GM04504 (cell line): Measurements from ENCODE around the gene AFTPH.

Experiments used
- DNase-seq: peaks from one replicate; pipeline ENCODE4 v3.0.0-alpha.2; 2012; ENCODE audit warnings: low read depth

The AFTPH gene

DNA sequence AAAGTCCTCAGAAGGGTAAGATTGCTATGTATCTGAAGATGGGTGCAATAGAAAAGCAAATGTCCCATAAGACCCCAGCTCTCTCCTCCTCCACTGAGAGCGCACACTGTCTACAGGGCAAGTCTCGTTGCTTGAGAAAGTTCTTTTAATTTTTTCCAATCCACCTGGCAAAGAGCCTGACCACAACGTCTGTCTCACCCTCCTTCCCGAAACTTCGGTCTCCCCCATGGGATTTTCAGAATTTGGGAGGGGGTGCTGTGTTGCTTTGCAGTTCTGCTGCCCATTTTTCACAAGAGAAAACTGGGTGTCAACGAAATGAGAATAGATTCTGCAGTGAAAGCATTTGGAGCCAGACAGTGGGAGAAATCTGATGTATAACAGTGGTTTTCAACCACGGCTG is 89.1 kb downstream of the AFTPH start:
- DNase-seq: no peak

GRCh38 chr2:64615192-64615763 is 91.2 kb downstream of the AFTPH start:
- DNase-seq: no peak

DNA sequence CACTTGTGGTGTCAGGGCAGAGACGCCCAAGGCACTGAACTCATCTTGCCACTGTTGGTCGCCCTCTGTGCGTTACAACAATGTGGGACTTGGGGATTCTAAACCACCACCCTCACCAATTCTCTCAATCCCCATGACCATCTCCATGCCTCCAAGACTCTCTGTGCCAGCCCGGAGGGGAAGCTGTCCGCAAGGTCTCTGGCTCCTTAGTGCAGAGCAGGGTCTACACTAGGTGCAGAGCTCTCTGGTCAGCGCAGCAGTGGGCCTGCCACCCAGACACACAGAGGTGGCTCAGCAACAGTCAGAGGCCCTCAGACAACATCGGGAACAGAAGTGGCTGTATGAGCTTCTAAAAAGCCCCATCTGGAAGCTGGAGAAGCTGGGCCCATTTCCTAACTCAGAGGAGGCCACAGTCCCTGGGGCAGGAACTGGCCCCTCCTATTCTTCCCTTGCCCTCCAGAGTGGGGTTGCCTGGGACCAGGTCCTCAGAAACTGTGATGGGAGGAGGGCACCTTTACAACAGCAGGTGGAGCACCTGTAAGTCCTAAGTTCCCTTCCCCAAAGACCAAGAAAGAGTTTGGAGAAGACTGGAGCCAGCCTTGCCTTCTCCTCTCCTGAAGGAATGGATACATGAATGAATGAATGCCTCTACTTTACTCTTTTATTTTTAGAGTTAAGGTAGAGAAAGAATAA is 91.9 kb downstream of the AFTPH start:
- no peak for DNase-seq

- DNase-seq: no peak
These were observed 93.6 kb downstream of the AFTPH start for GRCh38 chr2:64617631-64618151.

DNA sequence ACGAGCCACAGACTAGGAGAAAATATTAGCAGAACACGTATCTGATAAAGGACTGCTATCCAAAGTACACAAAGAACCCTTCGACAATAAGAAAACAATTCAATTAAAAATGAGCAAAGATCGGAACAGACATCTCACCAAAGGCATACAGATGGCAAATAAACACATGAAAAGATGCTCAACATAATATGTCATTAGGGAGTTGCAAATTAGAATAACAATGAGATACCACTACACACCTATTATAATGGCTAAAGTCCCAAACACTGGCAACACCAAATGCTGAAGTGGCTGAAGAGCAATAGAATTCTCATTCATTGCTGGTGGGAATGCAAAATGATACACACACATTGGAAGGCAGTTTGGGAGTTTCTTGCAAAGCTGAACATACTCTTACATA is 96.5 kb downstream of the AFTPH start:
- no peak for DNase-seq

DNA sequence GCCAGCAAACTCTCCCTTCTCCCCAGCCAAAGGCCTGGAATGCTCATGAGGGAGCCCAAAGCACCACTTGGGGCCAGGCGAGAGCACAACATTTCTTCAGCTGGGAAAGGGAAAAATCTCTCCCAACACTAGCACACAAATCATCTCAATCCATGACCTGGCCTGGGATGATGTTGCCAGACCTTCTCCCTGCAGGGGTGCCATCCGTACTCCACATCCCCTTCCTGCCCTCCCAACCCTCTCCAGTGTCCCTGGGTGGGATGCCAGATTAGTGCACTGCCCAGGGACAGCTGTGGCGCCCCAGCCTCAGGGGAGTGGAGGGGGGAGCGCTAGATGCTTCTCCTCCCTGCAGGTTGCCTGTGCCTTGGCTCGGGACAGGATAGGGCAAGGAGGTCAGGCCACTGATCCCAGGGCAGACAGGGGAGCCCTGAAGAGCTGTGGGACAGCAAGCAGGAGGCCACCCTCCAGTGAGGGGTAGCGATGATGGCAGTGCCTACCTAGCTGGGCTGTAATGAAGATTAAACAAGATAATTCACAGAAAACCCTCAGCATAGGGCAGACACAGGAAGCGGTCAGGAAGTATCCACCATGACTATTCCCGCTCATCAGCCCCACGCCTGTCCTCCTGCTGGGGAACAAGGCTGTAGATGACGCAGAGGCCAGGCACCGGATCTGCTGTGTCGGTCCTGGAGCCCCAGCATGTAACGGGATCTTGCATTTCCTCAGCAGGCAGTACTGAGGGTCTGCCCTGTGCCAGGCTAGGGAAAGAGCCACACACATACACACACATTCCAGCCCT is 98.5 kb downstream of the AFTPH start:
- no peak for DNase-seq

DNA sequence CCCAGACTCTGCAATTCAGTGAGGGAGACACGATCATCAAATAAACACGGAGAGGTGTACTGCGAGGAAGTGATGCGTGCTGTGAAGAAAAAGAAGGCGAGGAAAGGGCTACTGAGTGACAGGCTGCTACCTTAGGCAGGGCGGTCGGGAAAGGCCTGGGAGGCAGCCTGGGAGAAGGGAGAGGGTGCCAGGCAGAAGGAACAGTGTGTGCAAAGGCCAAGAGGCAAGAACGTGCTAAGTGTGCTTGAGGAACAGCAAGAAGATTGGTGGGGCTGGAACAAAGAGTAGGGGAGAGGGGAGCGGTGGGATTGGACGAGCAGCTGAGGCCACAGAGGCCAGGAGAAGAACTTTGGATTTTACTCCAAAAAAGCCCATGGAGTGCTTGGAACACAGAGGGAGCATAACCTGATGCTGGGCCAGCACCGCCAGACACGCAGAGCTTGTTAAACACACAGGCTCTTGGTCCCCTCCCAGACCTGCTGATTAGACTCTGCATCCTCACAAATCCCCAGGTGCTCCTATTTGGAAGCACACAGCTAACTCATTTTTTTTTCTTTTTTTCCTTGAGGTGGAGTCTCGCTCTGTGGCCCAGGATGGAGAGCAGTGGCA is 99.2 kb downstream of the AFTPH start:
- no peak for DNase-seq

DNA sequence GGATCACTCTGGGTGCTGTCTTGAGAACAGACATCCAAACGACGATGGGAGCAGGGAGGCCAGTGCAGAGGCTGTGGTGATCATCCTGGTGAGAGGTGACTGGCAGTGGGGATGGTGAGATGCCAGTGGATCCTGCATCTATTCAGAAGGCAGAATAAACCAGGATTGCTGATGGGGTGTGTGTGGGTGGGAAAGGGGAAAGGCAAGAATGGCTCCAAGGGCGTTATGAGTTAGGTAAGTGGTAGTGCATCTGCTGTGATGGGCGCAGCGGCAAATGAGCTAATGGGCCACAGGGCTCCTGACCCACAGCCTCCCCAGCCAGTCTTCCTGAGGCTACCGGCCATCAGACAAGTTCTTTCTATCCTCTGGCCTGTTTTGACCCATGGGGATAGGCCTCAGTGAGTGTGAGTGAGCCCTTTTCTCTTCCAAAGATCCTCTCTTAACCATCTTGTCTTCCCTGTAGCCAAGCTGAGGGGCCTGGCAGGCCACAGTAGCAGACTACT is 100.0 kb downstream of the AFTPH start:
- no peak for DNase-seq

DNA sequence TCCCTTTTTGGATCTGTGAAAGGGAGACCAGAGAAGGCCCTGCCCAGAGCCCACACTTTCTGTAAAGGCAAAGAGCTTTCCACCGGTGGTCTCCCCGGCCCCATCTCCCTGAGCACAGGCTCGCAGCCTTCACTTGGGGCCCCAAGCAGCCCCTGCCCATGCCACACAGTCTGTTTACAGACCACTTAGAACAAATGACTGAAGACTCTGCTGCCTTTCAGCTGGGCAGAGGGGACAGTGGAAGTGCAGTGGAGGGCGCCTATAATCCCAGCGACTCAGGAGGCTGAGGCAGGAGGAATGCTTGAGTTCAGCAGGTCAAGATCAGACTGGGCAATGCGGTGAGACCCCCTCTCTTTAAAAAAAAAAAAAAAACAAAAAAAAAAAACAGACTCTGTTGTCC is 100.7 kb downstream of the AFTPH start:
- DNase-seq: no peak

DNA sequence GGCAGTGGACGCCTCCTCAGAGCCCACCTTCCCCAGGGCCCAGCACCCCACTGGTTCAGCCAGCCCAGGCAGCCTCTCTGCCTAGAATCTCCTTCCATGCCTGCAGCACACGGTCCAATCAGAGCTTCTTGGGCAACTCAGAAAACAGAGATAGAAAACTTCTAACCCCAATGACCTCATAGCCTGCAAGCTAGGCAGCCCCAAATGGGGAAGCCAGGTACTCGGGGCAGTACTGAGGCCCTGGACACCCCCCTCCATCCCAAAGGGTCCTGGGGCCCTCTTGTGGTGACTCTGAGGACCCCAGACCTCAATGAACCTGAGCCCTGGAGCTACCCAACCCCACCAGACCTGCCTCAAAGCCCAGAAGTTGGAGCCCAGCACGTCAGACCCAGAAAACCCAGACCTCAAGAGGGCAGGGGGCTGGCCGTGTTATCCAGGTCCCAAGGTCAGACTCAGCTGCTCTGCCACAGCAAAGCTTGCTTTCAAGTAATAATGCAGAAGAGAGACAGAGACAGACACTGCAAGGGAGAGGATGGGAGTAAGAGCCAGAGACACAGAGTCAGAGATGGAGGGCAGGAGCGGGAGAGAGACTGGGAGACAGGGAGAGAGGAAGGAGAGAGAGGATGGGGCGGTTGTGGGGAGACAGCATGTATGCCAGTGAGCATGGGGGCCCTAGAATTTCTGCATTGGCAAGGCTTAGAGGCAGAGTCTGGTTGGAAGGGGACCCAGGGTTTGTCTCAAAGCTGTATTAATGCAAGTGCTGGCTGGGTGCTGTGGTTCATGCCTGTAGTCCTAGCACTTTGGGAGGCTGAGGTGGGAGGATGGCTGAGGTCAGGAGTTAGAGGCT is 101.4 kb downstream of the AFTPH start:
- no peak for DNase-seq

GRCh38 chr2:64626146-64626809 is 102.2 kb downstream of the AFTPH start:
- DNase-seq: no peak

DNA sequence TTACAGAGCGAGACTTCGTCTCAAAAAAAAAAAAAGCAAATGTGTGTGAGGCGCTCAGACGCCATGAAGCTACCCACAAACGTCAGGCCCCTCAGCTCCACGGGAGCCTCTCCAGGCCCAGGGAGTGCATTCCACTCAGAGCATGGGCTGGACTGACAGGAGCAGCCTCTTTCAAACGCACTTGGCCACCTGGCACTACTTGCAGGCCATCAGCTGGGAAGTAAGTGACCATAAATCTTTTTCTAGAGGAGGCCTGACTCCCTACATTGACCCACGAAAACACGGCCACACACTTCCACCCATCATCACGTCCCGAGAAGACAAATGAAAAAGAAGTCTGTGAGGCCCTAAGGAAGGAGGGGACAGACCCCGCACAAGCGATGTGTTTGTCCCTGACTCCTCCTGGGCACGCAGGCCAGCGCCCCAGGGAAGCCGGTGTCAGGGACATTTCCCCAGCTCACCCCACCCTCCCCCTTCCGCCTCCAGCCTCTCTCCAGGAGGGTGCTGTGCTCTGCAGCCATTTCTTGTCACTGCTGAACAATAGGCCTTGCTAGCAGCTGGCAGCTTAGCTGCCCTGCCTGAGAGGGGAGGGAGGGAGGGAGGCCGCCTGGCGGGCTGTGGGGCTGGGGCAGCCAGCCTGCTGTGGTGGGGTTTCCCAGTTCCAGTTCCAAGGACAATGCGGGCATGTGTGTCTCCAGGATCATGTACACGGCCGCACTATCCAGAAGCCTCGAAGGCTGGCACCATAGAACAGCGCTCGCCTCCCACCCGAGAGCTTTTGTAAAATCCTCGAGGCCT is 103.0 kb downstream of the AFTPH start:
- DNase-seq: no peak

DNA sequence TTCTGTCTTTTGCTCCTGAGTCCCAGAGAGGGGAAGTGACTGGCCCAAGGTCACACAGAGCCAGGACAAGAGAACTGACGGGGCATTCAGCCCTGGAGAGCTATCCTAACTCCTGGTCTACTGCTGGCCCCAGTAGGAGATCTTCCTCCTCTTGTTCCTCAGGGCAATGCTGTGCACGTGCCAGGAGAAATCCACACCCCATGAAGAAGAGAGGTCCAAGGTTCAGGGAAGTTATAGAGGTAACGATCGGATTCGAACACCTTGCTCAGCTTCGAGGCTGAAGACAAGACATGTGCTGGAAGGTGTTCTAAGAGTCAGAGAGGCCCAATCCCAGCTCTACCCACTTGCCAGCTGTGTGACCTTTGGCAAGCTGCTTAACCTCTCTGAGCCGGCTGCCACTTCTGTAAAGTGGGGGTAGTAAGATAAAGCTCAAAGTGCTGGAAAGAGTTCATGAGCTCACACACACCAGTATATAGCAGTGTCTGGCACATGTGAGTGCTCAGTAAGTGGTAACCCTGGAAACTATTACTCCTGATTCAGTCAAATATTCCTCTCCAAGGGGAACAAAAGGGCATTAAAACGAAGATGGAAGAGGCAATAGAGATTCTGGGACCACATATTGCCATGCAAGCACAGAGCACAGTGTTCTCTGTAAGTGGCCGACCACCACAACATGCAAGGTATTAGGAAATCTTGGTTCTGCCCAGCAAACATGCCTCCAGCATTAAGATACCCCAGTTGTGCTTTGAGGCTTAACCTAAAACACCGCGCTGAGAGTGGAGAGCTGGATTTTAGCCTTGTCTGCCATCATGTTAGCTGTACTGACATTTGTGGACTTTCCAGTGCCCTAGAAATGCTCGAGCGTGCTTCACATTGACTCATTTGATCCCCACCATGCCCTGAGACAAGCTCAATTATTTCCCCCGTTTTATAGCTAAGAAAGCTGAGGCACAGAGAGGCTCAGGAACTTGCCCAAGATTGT is 104.0 kb downstream of the AFTPH start:
- DNase-seq: no peak

DNA sequence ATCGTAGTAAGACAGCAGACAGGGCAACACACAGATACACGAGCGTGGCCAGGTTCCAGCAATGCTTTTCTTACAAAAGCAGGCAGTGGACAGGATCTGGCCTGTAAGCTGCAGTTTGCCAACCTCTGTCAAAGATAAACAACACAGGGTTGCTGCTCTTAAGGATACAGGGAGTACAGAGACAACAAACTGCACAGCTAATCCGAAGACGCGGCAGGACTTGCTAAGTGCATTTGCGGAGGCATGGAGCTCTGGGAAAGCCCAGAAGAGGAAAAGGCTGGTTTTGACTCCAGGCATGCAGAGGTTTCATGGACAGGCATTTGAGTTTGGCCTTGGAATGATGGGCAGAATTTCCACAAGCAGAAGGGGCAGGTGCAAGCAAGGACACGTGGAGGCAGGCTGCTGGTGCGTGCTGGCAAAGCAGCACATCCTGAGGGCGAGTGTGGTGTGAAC is 105.2 kb downstream of the AFTPH start:
- no peak for DNase-seq

DNA sequence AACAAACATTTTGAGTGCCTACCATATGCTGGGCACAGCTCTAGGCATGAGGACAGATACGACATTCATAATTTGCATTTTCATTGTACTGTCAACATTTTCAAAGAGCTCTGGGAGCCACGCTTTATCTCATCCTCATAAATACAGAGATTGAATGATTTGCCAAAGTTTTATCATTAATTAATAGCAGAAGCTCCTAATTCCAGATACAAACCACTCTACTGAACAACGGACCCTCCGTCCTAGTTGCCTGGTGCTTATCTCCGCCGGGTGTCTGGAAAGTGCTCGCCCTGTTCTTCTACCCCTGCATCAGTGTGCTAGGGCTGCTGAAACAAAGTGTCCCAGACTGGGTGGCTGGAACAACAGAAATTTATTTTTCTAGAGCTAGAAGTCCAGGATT is 105.7 kb downstream of the AFTPH start:
- DNase-seq: no peak

- DNase-seq: no peak
These were observed 106.6 kb downstream of the AFTPH start for GRCh38 chr2:64630752-64631151.

GRCh38 chr2:64631771-64632170 is 107.6 kb downstream of the AFTPH start:
- no peak for DNase-seq
